Stimulated activated memory B cell treated with anti-CD40 and anti-IgM and Interleukin-4, amounts not matched to agents 10 μg/mL and 1 μg/mL and 100 μg/mL, for 72 hours (primary cell): ENCODE results near the gene PDE7B.
"Not testable (repeated sequence)": the region's sequence is repeated elsewhere in the genome, so short reads cannot be mapped to it uniquely, and the experiment has no call there.

Source experiments
- ATAC-seq: fragments of 150-1000 bp; cut with Tn5 transposase; 2 replicates; pipeline ENCODE4 v1.10.0; 2021
- H3K27ac Mint-ChIP-seq: one replicate; pipeline ENCODE4 v1.8.0; 2022; ENCODE audit warnings: mild to moderate bottlenecking, mixed read lengths
- H3K27me3 Mint-ChIP-seq: one replicate; pipeline ENCODE4 v1.8.0; 2022; ENCODE audit warnings: mixed read lengths
- H3K36me3 Mint-ChIP-seq: one replicate; pipeline ENCODE4 v1.8.0; 2022; ENCODE audit warnings: mixed read lengths
- H3K4me1 Mint-ChIP-seq: one replicate; pipeline ENCODE4 v1.8.0; 2022; ENCODE audit warnings: mixed read lengths
- H3K4me3 Mint-ChIP-seq: one replicate; pipeline ENCODE4 v1.8.0; 2022; ENCODE audit warnings: mild to moderate bottlenecking, moderate library complexity, mixed read lengths
- H3K9me3 Mint-ChIP-seq: one replicate; pipeline ENCODE4 v1.8.0; 2022; ENCODE audit warnings: mixed read lengths

The PDE7B gene

DNA sequence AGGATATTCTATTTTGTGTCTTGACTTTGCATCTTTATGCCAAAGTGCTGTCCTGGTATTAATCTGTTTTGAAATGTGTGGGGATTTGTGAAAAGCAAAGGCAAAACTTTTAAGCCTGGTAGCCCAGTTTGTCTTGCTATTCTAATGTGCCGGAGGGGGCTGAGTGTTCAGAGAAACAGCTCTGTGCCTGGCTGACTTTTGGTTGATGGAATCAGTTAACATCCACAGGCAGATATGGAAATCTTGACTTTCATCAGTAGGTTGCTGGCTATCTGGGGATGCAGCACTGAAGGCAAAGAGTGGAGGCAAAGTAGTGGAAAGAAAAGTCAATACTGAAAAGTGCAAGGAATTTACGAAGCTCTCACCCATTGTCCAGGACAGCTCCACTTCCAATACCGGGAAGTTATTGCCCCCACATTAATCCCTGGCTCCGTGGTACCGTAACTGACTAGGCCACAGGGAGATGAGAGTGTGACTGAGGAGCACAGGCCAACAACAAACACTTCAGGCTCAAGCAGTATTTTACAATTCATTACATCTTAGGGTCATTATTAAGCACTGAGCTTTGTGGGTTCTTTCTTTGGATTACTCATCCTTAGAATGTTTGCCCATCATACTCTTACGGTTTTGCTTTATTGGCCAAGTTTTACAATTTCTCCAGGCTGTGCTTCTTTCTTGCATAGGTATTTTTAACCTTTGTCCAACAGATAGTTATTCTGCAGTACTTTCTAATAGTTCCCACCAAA lies 234.0 kb downstream of the PDE7B start:
- ATAC-seq: no peak
- Mint-ChIP-seq H3K36me3 (no peaks in the 10 kb centered on the region), H3K27ac (no peak overlapping the region), H3K27me3 (no peaks in the 10 kb centered on the region), H3K4me1 (no peaks in the 10 kb centered on the region), H3K9me3 (no peaks in the 10 kb centered on the region), H3K4me3 (no peak overlapping the region)

DNA sequence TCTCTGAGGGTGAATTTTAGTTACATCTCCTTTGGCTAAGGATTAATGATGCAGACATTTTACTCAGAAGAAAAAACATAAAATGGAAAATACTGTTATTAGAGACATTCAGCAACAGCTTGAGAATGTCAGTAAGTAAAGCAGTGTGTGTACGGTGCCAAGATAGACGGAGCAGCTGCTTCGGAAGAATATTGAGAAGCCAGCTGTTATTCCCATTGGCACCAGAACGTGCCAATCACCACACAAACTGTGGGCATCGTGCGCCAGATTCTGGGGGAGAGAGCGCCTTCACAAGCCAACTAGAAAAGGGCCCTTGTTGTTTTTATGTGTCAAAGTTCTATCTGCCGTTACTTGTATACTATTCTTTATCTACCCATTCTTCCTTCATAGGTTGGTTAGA lies 235.2 kb downstream of the PDE7B start:
- no peaks in the 10 kb centered on the region for H3K4me1 Mint-ChIP-seq
- no peak for ATAC-seq
- no peak overlapping the region for H3K4me3 Mint-ChIP-seq
- no peaks in the 10 kb centered on the region for H3K36me3 Mint-ChIP-seq
- H3K9me3 Mint-ChIP-seq: no peaks in the 10 kb centered on the region
- H3K27me3 Mint-ChIP-seq: no peaks in the 10 kb centered on the region
- no peak overlapping the region for H3K27ac Mint-ChIP-seq

DNA sequence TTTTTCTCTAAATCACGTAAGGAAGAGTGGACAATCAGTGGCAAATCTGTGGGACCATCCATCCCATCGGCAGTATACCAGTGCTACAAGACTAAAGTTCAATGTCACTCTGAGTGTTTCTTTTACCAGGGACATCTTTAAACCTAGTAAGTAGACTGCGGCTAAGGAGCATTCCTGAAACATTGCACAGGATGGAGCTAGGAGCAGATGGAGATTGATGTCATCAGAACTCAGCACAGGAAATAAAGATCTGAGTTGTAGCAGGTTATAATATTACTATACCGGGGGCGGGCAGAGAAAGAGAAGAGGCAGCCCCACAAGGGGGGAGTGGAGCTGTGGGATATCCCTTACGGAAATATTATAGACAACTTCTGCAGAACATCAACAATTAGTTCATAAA lies 236.5 kb downstream of the PDE7B start:
- Mint-ChIP-seq H3K9me3 (no peaks in the 10 kb centered on the region), H3K4me3 (no peak overlapping the region), H3K27ac (no peak overlapping the region), H3K27me3 (no peaks in the 10 kb centered on the region), H3K4me1 (no peaks in the 10 kb centered on the region), H3K36me3 (no peaks in the 10 kb centered on the region)
- ATAC-seq: no peak

DNA sequence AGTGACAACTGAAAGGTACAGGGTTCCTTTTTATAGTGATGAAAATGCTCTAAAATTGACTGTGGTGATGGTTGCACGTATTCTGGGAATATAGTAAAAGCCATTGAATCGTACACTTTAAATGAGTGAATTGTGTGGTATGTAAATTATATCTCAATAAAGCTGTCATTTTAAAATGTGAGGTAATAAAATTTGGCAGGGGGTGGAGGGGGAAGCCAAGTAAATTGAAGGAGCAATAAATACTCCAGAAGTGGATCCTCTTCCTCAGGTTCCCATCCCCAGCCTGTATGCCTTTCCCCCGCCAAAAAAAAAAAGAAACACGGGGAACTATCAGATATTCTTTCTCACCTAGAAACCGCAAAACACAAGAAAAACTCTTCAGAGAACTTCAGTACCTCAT lies 237.2 kb downstream of the PDE7B start:
- no peak overlapping the region for H3K27ac Mint-ChIP-seq
- H3K9me3 Mint-ChIP-seq: peaks cover 3% of the 10 kb centered on the region
- H3K4me3 Mint-ChIP-seq: no peak overlapping the region
- no peaks in the 10 kb centered on the region for H3K36me3 Mint-ChIP-seq
- no peaks in the 10 kb centered on the region for H3K4me1 Mint-ChIP-seq
- H3K27me3 Mint-ChIP-seq: no peaks in the 10 kb centered on the region
- no peak for ATAC-seq

DNA sequence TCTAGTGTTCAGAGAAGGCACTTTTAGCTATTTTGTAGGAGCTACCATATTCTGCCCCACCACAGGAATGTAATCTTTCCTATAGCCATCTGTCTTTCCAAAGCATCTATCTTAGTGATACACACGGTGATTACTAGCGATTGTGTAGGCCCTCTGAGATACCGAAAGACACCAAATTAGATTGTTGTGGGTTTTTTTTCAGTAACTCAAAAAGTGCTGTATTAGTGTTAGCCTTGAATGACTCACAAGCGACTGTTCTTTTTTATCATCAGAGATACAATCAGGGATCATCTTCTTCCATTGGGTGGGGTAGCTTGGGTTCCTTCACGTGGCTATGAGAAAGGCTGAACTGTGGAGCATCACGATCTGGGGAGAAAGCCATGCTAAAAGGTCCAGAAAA lies 238.4 kb downstream of the PDE7B start:
- no peaks in the 10 kb centered on the region for H3K4me1 Mint-ChIP-seq
- peaks cover 9% of the 10 kb centered on the region for H3K36me3 Mint-ChIP-seq
- peaks cover 11% of the 10 kb centered on the region for H3K9me3 Mint-ChIP-seq
- no peaks in the 10 kb centered on the region for H3K27me3 Mint-ChIP-seq
- H3K27ac Mint-ChIP-seq: no peak overlapping the region
- no peak for ATAC-seq
- no peak overlapping the region for H3K4me3 Mint-ChIP-seq

DNA sequence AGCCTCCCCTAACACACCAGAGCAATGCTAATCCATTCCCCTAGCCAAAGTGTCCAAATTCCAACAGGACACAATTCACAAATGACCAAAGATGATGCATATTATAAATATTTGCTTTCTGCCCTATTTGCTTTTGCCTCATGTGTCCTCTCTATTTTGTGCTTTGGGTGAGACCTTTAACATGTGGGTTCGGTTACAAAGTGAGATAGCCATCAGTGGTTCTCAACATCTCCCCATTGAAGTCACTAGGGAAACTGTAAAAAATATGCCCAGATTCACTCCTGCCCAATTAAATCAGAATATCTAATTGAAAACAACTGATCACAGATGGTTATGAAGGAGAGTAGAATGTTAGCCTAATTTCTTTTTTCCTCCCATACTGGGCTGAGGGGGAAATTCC lies 239.4 kb downstream of the PDE7B start:
- H3K4me1 Mint-ChIP-seq: no peaks in the 10 kb centered on the region
- no peak overlapping the region for H3K4me3 Mint-ChIP-seq
- peaks cover 11% of the 10 kb centered on the region for H3K9me3 Mint-ChIP-seq
- H3K27ac Mint-ChIP-seq: no peak overlapping the region
- no peaks in the 10 kb centered on the region for H3K27me3 Mint-ChIP-seq
- ATAC-seq: no peak
- H3K36me3 Mint-ChIP-seq: peaks cover 9% of the 10 kb centered on the region

DNA sequence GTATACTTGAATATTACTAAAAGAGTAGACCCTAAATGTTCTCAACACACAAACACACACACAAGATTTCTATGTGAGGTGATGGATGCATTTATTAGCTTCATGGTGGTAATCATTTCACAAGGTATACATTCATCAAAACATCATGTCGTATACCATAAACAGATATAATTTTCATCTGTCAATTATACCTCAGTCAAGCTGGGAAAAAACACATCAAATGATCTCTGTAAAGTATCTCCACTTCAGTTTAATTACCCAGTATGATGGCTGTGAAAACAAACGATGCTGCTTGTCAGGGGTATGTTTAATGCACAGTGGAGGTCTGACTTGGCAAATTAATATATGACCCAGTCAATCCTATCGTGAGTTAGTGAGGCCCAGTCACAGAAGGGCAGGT lies 241.4 kb downstream of the PDE7B start:
- H3K9me3 Mint-ChIP-seq: peaks cover 11% of the 10 kb centered on the region
- H3K27ac Mint-ChIP-seq: no peak overlapping the region
- ATAC-seq: no peak
- no peaks in the 10 kb centered on the region for H3K4me1 Mint-ChIP-seq
- no peak overlapping the region for H3K4me3 Mint-ChIP-seq
- H3K36me3 Mint-ChIP-seq: peaks cover 9% of the 10 kb centered on the region
- H3K27me3 Mint-ChIP-seq: no peaks in the 10 kb centered on the region

DNA sequence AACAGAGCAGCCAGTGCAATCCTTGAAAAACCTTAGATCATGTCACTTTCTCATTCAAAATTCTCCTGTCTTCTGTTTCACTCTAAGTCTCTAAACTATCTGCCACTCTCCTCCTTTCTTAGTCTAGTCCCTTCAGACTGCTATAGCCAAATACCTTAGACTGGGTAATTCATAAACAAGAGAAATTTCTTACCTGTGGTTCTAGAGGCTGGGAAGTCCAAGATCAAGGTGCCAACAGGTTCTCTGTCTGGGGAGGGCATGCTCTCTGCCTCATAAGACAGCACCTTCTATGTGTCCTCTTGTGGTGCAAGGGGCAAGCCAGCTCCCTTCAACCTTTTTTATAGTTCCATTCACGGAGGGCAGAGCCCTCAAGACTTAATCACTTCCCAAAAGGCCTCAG lies 242.3 kb downstream of the PDE7B start:
- ATAC-seq: no peak
- no peak overlapping the region for H3K4me3 Mint-ChIP-seq
- H3K9me3 Mint-ChIP-seq: peaks cover 11% of the 10 kb centered on the region
- no peaks in the 10 kb centered on the region for H3K4me1 Mint-ChIP-seq
- H3K27me3 Mint-ChIP-seq: no peaks in the 10 kb centered on the region
- H3K36me3 Mint-ChIP-seq: peaks cover 9% of the 10 kb centered on the region
- H3K27ac Mint-ChIP-seq: no peak overlapping the region

DNA sequence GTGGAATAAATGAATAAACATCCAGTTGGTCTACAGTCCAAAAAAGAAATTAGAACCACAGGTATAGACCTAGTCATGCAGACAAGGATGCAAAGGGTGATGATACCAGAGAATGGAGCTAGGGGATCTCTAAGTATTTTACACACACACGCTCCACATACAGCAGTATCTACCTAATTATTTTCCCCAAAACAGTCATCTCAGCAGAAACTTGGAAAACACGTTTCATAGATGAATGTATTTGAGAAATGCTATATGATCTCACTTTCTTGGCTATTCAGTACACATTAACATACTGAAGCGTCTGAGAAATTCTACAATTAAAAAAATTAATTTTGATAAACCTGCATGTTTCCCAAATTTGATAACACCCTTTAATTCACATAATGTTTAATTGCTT lies 243.3 kb downstream of the PDE7B start:
- no peak for ATAC-seq
- Mint-ChIP-seq H3K4me1 (no peaks in the 10 kb centered on the region), H3K4me3 (no peak overlapping the region), H3K27me3 (no peaks in the 10 kb centered on the region), H3K27ac (no peak overlapping the region), H3K9me3 (peaks cover 11% of the 10 kb centered on the region), H3K36me3 (peaks cover 9% of the 10 kb centered on the region)

DNA sequence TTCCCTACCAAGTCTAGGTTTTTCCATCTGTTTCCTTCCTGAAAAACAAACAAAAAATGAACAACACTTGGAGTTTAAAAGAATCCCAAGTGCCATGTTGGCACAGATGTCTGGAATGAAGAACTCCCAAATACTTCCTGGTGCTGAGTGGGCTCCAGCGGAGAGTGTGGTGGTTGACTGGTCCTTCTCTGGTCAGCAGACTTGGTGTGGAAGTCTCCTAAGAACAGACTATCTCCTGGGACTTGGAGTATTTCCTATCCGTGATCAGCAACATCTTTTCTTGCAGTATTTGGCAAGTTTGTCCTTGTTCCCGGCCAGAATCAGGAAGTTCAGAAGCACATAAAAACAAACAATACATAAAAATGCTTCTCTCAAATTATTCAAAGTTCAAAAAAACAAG lies 244.5 kb downstream of the PDE7B start:
- Mint-ChIP-seq H3K27me3 (no peaks in the 10 kb centered on the region), H3K4me1 (no peaks in the 10 kb centered on the region), H3K4me3 (no peak overlapping the region), H3K36me3 (peaks cover 9% of the 10 kb centered on the region), H3K9me3 (peaks cover 15% of the 10 kb centered on the region), H3K27ac (no peak overlapping the region)
- ATAC-seq: no peak

DNA sequence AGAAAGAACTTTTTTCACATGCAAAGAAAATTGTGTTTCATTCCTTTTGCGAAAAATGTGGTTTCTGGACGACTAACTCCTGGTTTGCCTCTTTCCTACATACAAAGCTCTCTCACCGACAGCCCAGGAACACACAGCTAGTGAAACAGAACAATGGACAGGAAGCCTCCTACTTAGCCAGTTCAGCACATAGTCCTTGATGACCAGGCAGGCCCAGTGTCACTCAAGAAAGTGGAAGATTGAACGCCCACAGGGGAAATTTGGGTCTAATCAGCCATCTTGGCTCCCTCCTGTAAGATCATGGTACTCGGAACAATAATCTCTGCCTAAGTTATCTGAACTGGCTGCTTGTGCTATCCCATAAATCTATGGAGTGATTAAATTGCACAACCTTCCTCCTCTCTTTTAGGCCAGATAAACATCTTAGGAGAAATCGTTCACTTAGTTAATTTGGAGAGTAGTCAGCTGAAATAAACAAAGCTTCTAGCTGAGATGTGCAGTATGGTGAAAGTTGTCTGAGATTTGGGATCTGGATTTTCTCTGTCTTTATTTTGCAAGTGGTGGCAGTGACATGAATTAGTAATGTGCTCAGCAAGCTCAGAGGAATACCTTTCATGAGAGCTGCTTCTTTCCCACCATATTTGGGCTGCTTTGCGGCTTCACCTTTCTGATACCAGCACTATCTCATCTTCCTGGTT lies 251.6 kb downstream of the PDE7B start:
- ATAC-seq: no peak
- Mint-ChIP-seq H3K9me3 (peaks cover 4% of the 10 kb centered on the region), H3K4me3 (no peak overlapping the region), H3K27ac (no peak overlapping the region), H3K36me3 (peaks cover 9% of the 10 kb centered on the region), H3K27me3 (peaks cover 10% of the 10 kb centered on the region), H3K4me1 (no peaks in the 10 kb centered on the region)

DNA sequence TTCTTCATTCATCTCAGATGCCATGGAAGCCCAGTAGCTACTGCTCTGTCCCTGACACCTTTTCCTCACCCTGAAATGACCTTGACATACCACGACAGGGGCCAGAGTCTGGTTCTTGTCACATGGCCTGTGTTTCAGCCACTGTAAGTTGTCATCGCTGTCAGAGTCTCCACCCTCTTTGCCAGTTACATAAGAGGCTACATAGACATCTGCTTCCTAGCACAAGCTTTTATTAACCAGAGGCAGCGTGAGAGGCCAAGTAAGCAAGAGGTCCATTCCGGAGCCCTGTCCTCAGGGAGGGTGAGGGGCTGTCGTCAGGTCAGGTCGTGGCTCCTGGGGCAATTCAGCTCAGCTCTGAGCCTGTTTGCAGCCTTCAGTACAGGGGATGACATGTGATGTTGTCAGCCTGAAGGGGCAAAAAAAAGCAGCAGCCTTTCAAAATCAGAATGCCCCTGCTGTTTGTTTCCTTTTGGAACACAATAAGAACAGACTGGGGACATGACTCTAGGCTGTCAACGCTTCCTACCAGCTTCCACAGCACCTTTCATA lies 252.3 kb downstream of the PDE7B start:
- Mint-ChIP-seq H3K27ac (no peak overlapping the region), H3K27me3 (peaks cover 10% of the 10 kb centered on the region), H3K9me3 (peaks cover 4% of the 10 kb centered on the region), H3K36me3 (peaks cover 9% of the 10 kb centered on the region), H3K4me1 (no peaks in the 10 kb centered on the region), H3K4me3 (no peak overlapping the region)
- ATAC-seq: no peak

DNA sequence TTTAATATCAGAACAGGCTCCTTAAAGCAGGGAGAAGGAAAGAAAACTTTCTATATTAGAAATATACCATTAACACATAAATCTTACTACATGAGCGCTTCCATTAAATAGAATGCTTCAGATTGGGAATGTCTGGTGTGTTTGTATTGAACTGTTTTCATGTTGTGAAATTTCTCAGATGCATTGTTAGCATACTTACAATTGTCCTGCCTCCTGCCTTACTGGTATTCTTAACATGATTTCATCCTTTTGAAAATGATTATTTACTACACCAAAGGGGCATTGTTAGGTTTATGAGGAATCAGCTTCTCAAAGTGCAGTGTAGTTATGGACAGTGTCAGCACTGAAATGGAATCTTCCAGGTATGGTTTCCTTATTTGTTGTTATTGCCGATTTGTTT lies 253.1 kb downstream of the PDE7B start:
- peaks cover 9% of the 10 kb centered on the region for H3K36me3 Mint-ChIP-seq
- H3K9me3 Mint-ChIP-seq: peaks cover 4% of the 10 kb centered on the region
- no peaks in the 10 kb centered on the region for H3K4me1 Mint-ChIP-seq
- no peak overlapping the region for H3K4me3 Mint-ChIP-seq
- ATAC-seq: no peak
- no peak overlapping the region for H3K27ac Mint-ChIP-seq
- H3K27me3 Mint-ChIP-seq: peaks cover 10% of the 10 kb centered on the region

DNA sequence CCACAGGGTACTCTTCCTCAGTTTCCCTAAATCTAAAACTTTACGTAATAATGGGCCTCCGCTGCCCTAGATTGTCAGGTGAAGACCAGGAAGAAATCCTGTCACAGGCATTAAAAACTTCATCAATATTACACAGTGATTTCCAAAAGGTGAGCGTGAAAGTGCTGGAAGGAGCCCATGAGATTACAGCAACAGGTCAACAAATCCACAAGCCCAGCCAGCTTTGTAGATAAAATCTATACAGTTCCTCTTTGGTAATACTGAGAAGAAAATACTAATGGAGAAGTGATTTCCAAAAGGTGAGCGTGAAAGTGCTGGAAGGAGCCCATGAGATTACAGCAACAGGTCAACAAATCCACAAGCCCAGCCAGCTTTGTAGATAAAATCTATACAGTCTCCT lies 254.3 kb downstream of the PDE7B start:
- not testable (repeated sequence) for H3K4me1 Mint-ChIP-seq, H3K9me3 Mint-ChIP-seq, H3K4me3 Mint-ChIP-seq, ATAC-seq, H3K27ac Mint-ChIP-seq
- H3K36me3 Mint-ChIP-seq: peaks cover 11% of the 10 kb centered on the region
- peaks cover 10% of the 10 kb centered on the region for H3K27me3 Mint-ChIP-seq

DNA sequence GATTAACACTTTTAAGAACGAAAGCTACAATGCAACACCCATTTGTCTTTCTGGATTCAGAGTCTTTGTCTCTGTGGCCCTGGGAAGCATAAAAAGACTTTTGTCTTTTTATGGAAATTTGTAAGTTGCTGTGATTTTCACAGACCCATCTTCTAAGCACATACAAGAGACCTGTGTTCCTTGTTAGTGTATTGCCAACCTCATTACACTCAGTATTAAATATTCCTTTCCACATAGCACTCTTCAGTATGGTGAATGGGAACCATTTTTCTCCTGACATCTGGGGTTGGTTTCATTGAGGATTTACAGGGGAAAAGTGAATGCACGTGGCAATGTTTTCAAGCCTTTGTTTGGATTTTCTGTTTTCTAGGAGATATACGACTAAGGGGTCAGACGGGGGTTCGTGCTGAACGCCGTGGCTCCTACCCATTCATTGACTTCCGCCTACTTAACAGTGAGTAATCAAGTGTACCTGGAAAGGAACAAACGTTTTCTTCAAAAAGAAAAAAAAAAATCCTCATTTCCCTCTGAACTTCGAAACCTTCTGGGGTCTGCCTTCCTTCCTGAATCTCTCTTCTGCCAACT lies 257.0 kb downstream of the PDE7B start:
- H3K4me3 Mint-ChIP-seq: no peak overlapping the region
- ATAC-seq: no peak
- H3K4me1 Mint-ChIP-seq: no peaks in the 10 kb centered on the region
- no peaks in the 10 kb centered on the region for H3K27me3 Mint-ChIP-seq
- no peak overlapping the region for H3K27ac Mint-ChIP-seq
- peaks cover 5% of the 10 kb centered on the region for H3K36me3 Mint-ChIP-seq
- no peaks in the 10 kb centered on the region for H3K9me3 Mint-ChIP-seq

DNA sequence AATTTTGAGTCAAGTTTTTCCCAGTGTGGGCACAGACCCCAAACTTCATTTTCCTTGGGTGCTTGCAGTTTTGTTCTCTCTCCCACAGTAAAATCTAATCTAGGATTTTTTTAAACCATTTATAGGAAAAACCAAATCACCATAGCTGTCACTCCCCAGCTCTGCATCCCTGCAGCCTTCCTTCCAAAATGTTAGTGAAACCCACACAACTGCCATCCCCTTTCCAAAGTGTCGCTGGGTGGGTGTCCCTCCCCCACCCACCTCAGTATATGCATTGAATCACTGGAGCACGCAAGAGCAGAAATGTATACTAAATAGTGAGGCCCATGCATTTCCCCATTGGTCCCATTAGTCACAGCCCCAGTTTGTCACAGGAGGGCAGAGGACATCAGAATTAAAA lies 260.3 kb downstream of the PDE7B start:
- ATAC-seq: no peak
- Mint-ChIP-seq H3K4me3 (no peak overlapping the region), H3K27ac (no peak overlapping the region), H3K9me3 (no peaks in the 10 kb centered on the region), H3K36me3 (peaks cover 5% of the 10 kb centered on the region), H3K4me1 (no peaks in the 10 kb centered on the region), H3K27me3 (no peaks in the 10 kb centered on the region)
